GM21526 (cell line): ENCODE data around the gene MAML3.

Experiments
- ATAC-seq: cut with Tn5 transposase; IDR thresholded peaks from one replicate; pipeline ENCODE4 v1.9.1; 2021; ENCODE audit warnings: moderate library complexity; ENCODE audit not compliant: unreplicated experiment, low FRiP score

MAML3 gene

DNA sequence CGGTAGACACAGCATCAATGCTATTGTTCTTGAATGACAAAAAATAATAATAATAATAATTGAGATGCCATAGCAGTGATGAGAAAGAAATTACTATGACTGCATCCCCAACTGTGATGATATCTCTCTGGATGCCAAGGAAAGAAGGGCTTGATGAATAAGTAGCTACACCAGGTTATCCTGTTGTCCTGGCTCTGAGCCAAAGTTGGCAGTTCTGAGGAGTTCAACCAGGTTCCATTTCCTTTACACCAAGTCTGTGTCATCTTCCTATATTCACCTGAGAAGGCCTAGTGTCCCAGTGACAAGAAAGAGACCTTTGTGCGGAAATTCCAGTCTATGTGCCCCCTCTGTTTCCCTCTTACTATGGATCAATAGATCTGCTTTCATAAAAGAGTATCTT, 3.4 kb upstream of the MAML3 start:
- no peak for ATAC-seq

DNA sequence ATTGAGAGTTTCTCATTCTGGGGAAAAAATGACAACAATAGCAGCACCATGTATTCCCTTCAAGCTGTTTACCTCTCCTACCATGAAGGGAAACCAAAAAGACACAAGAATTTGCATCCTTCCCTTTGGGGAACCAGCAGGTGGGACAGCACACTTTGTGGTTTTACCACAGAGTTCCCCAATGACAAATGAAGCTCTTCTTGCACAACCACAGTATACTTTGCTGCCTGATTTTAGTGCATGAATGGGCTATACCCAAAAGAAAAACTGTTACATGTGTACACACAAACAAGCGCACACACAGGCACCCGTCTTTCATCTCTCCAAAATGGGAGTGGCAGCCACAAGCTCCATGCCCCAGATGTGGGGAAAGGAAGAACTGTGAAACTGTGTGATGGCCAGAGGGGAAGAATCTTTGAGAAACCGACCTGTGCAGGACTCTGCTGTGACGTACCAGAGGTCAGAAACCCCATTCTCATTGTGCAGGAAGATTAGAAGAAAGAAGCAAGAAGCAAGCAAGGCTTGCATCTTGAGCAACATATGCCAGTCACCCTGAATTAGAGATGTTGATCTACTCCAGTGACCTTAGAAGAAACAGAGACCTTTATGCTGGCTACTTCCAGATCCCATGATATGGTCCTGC, 2.7 kb upstream of the MAML3 start:
- peak; percentile 58 for ATAC-seq

DNA sequence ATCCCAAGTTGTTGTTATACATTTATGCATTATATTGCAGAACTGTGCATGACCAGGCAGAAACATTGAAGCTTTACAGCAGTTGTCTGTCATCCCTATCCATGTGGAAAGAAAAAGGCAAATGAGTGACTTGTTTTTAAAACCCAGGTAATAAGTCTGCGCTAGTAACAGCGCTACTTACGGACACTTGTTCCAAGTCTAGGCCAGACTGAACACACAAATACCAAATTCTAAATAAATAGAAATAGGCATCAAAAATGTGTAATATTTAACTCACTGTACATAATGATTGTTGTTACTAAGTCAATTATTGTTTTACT, 548 bp upstream of the MAML3 start:
- no peak for ATAC-seq

DNA sequence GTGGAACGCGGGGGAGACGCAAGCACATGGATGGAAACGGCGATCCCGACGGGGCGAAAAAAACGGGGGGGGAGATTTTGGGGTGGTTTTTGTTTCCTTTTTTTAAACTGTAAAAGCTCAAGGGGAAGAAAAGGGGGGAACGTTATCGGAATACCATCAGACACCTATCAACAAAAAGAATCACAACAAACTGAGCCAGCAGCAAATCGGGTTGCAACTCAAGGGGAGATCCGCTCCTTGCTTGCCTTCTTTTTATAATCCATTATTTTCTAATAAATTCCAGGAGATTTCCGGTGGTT, 616 bp downstream of the MAML3 start:
- no peak for ATAC-seq

DNA sequence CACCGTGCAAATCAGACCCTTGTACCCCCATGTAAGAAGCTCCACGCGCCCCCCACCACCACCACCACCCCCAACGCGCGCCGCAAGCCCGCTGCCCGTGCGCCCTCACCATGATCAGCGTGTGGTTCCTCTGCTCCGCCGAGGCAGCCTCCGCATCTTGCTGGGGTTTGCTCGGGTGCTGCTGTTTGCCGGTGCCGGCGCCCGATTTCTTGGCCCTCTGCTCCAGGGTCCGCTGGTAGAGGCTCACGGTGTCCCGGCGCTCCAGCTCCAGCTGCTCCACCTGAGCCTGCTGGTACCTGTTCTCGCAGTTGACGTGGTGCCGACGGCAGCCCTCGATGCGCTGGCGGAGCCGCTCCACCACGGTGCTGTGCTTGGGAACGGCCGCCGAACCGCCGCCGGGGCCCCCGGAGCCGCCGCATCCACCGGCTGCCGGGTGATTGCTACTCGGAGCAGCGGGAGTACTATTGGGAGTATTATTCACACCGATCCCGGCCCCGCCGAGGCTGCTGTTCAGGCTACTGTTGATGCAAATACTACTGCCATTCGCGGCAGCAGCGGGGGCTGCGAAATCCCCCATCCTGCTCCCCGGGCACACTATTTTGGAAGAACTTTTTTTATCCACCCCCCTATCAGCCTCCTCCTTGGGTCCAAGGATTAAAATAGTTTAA, 1.1 kb downstream of the MAML3 start:
- ATAC-seq = no peak

DNA sequence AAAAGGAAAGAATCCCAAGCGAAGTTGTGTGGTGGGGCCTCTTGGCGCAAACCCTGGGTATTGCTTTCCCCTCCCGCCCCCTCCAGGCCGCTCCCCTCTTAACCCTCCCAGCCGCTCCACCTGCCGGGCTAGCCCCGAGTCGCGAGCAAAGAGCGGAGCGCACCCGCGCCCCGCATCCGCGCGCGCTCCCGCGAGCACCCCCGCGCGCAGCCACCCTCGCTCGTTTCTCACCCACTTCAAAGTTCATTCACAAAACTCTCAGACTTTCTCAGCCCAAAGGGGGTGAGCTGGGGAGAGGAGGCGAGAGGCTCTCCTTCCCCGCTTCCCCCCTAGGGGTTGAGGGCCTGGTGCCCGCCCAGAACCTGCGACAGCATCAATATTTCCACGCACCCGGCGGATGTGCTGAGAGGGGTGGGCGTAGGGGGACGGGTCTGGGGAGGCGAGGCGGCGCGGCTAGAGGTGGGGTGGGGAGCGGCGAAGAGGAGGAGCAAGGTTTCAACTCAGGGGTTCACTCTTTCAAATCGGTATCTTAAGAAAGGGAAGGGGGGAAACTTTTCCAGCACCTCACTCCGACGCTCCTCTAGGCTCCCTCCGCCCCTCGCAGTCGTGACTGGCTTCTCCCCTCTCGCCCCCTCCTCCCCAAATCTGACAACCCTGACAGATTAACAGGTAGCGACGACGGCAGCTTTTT, 1.8 kb downstream of the MAML3 start:
- no peak for ATAC-seq

DNA sequence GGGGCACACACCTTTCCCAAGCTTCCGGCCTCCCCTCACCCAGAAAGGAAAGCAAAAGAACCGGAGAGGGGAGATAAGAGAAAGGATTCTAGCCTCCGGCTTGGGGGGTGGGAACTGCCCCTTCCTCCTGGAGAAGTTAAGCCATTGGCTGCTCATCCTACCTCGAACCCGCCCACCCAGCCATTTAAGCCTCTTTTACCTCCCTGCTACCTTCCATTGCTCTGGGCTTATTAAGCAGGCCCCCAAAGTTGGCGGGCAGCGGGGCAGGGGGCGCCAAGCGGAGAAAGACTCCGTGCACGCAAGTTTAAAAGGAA, 2.3 kb downstream of the MAML3 start:
- no peak for ATAC-seq

DNA sequence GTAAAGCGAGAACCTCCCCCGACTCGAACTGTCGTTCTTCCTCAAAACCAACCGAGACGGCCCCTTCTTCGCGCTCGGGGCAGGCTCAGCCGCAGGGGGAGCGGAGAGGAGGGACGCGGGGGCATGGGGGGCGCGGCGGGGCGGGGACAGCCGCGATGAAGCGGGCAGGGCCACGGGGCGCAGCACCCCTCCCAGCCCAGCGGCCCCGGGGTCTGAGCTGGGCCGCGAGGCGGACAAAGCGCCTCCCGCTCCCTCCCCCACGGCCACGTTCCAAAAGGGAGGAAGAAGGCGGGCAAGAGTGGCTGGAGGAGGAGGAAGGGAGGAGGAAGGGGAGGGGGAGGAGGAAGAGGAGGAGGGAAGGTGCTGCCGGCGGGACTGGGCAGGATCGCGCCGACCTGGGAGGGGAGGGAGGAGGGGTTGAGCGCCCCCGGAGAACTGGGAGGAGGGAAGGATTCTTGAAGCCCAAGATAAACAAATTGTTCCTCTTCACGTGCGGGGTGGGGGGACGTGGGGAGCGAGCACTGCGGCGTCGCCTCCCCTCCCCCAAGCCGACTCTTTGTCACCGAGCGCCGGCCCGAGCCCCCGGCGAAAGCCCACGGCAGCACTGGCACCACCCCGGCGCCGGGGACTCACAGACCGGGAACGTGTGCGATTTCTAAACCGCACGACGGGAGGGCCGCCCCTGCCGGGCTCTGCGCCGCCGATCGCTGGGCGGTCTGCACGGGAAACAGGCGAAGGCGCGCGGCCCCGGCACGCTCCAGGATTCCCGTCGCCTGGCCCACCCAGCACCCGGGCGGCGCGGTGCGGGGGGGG, 2.9 kb downstream of the MAML3 start:
- ATAC-seq = no peak

DNA sequence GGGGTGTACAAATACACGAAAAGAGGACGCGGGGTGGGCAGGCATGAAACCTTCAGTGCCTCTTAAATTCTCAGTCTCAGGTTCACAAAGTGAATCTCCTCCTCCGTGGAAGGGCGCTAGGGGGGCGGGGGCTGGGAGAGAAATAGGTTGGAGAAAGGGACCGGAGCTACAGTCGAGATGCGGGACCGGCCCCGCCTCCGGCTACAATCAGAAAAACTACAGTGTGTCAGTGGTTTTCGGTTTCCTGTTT, 3.4 kb downstream of the MAML3 start:
- no peak for ATAC-seq

DNA sequence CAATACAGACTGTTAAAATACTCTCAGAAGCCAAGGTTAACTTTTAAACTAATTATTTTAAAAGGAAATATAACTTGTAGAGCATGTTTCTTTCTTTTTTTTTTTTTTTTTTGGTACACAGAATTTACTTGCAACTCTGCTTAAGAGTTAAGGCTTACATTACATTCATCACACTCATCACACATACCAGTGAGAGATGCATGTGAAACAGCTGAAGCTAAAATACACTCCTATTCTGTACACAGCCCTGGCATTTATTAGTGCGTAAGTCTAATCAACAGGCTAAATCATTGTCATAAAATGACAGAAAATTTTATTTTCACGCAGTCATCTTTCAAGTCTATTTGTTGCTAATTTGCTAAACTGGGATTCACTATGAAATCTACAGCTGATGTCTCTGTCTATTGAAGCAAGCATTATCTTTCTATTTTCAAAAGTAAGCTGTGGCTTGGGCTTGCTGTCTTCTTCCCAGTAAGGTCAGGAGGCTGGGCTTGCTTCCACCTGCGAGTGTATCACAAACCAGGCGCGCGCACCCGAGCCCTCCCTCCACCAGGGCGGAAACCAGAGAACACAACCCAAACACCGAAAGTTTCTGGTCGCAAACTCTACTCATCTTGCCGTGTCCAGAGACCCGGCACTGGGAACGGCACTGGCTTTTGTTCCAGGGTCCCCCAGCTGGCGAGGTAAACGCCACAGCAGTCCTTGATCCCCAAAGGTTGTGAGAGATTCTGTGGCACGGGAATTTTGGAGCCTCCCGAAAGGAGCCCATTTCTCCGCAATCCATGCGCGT, 3.9 kb downstream of the MAML3 start:
- no peak for ATAC-seq

DNA sequence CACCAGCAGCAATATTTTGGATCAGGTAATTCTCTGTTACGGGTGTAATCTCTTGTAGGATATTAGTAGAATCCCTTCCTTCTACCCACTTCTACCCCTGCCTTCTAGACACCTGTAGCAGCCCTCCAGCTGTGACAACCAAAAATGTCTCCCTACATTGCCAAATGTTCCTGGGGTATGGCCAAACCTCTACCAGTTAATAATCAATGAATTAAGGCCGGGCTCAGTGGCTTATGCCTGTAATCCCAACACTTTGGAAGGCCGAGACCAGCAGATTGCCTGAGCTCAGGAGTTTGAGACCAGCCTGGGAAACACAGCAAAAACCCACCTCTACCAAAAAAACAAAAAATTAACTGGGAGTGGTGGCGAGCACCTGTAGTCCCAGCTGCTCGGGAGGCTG, 9.9 kb downstream of the MAML3 start:
- ATAC-seq = no peak

DNA sequence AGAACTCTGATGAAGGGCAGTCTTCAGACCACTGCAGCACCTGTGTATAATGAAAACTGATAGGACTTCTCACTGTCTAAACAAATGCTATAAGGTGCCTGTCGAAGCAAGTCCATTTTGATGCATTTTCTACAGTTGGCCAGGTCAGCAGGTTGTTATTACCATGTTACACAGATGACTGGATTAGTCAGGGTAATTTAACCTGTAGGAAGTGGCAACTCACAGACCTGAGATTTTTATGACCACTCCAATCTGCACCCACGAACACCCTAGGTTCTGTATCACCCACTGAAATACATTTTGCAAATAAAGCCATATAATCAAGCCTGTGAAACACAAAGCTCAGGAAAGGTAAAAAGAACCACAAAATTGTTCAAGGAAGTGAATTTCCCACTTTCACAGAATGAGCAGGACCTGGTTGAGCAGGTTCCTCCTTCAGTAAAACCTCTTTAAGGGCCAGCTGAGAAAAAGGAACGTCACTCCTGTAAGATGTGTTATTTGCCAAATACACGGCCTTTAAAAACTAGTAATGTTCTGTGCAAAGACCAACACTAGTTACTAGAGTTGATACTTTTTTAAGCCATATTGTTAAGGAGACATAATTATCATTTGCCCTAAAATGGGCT, 12.7 kb downstream of the MAML3 start:
- no peak for ATAC-seq

DNA sequence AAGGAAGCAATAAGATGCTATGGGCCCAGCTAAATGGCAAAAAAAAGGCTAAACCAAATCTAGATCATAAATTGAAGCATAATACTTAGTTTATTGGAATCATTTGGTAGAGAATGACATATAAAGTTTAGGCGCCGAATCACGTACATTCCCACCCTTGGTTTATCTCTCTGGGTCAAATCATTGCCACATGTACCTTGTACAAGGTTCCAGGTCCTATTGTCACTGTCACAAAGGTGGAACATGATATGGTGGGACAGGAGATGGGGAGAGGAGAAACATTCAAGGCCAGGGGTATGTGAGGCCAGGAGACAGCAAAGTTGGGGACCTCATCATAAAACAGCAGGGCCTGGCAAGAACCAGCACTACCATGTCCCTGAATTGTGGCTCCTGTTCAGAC, 13.4 kb downstream of the MAML3 start:
- no peak for ATAC-seq

DNA sequence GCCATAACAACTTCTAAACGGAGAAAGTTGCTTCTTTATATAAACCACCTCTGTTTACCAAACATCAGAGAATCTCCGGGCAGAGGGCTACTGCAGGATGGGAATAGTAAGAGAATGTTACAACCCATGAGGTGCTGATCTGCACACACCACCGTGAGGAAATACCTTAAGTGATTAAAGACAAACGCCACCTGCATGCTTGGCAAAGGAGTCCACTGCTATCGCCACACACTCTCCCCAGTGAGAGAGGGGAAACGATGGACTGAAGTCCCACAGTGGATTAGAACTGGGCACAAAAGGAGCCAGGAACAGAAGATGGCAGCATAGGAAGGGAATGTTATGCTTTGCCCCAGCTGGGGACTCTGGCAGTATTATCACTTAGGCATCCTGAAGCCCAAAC, 15.6 kb downstream of the MAML3 start:
- no peak for ATAC-seq

DNA sequence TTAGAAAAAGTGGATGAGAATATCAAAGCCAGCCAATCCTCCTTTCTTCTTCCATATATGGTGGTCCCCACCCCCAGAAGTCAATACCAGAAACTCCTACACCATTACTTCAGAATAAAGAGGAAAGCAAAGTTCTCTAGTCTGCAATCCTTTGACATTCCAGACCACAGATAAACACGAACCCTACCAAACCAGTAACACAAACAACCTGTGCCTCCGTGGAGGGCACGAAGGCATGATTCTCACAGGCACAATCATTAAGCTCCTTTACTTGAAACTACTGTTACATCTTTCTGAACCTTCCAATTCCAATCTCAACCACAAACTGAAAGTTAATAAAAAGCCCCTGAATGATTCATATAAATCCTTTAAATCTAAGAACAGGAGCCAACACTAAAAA, 16.3 kb downstream of the MAML3 start:
- ATAC-seq = no peak

DNA sequence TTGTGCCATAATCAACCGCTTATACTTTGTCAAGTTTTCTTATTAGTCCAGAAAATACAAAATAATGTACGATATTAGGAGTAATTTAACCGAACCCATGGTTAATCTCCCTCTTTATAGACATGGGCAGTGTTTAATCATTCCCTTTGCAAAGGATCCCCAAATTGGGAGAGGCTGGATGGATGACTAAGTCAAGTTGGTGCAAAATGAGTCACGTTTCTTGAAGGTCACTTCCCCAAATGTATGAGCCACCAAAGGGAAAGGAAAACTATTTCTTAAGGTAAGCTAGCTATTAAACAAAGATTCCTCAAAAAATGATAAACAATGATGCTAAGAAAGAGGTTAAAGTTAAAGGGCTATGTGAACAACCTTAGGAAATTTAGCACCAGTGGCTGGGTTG, 17.5 kb downstream of the MAML3 start:
- no peak for ATAC-seq

DNA sequence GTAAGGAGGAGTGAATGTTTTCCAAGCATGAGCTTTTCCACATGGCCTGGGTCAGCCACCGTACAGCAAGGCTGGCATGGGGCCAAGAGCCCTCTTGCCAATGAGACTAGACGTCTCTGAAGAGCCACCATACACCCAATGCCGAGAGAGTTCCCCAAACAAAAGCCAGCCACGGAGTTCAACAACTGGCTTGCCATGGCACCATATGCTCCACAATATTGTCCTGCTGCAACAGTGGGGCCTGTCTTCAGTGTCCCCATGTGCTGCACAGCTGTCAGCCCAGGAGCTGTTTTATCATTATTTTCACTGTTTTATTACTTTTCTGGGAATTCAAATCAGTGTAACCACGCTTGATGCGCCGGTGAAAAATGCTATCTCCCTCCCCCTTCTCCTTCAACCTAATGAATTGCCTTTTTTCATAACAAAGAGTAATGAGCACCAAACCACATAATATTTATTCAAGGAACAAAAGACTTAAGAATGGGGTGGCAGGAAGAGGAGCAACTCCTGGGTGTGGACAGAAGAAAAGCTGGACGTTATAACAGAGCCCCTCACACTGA, 18.4 kb downstream of the MAML3 start:
- no peak for ATAC-seq

DNA sequence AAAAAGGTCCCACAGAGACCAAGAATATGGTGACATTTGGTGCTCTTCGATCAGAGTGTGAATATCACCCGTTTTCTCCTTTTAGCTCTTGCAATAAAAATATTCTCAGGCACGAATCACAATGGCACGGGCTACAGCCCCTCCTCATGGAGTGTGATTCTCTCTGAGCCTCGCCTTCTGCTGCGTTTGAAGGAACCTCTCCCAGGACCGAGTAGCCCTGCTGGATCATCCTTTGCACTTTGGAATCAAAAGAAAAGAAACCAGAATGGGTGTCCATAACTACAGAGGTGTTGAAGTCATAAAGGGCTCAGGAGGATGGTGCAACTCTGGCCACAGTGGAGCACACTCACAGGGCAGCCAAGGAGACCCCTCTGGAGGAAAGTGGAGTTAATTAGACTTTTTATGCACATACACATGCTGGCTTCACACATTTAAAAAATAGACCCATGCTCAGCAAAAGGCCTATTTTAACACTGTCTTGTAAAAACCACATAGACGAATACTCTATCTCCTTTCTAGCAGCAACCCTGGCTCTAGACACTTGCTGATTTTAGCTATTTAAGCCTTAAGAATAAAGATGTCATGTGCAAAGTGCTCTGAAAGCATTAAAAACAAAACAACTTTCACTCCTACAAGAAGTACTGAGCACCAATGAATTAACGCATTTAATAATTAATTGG, 19.1 kb downstream of the MAML3 start:
- no peak for ATAC-seq

DNA sequence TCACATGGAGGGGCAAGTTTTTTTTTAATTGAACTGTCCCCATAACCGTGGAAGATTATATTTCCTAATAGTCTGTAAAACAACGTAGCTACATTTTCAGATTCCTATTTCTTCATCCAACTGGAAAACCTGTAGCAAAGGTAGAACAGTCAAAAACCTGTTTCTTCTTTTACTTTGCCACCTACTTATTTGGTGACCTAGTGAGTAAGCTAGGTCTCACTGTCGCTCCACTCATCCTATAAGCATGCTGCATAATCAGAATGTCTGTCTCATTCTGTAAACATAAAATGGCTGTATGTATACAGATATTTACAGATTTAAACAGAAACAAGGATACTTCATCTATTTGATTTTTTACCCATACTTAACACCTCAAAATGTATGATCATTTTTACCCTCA, 20.4 kb downstream of the MAML3 start:
- no peak for ATAC-seq

DNA sequence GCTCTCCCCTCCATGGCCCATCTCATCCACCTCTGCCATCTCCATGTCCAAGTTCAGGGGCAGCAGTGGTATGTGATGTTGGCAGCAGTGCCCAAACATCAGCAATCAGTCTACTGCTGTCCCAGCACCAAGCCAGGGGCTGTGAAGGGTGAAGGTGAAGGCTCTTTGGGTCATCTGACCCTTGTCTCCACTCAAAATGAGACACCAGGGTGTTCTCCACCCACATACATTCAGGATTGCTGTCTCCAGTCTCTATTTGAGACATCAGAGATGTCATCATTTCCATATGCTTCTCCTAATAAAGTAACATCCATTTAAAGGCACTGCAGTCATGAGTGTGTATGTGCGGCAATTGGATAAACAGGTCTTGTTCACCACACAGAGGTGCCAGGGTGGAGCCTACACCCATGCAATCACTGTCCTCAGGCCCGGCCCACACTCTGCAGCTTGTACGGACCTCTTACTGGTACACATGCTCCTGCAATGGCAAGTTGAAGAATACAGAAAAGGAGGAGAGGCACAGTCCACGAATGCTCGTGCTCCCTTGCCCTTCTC, 22.2 kb downstream of the MAML3 start:
- ATAC-seq = no peak
